Peyer's patch (tissue), 4 donors: ENCODE results near the gene RANBP10. TPM values are rescaled to one million over a fixed set of nuclear protein-coding genes. Genes with fewer than 3 reads are reported as not detected.

Experiments
- DNase-seq, 3 donors: peaks; one replicate each; pipeline ENCODE4 v3.0.0-alpha.2; 2017 to 2019
- H3K27ac ChIP-seq, 4 donors: fragments of 200-600 bp; sonication (generic); one replicate each; pipeline ENCODE4 v1.5.1; 2016 to 2019
- H3K27me3 ChIP-seq, 2 donors: fragments of 200-600 bp; sonication (generic); one replicate each; pipeline ENCODE4 v1.5.1; 2019
- H3K36me3 ChIP-seq, 3 donors: fragments of 200-600 bp; sonication (generic); one replicate each; pipeline ENCODE4 v1.5.1; 2016 to 2019
- H3K4me1 ChIP-seq, 4 donors: fragments of 200-600 bp; sonication (generic); one replicate each; pipeline ENCODE4 v1.5.1; 2016 to 2019
- H3K4me3 ChIP-seq, 4 donors: fragments of 200-600 bp; sonication (generic); 1 replicate in 3 of 4; 2 replicates in 1 of 4; pipeline ENCODE4 v1.5.1; 2016 to 2019; ENCODE audit warnings: mild to moderate bottlenecking in 1 of 4
- H3K9me3 ChIP-seq, 4 donors: fragments of 200-600 bp; sonication (generic); one replicate each; pipeline ENCODE4 v1.5.1; 2016 to 2019; ENCODE audit warnings: mild to moderate bottlenecking in 1 of 4
- POLR2A ChIP-seq, 2 donors: fragments of 450-650 bp; IDR thresholded peaks; one replicate each; pipeline ENCODE4 v1.5.1; 2017; ENCODE audit warnings: antibody characterized with exemption in 2 of 2, mild to moderate bottlenecking in 2 of 2, moderate library complexity in 2 of 2
- total RNA-seq, 4 donors: library from RNA; depleted of rRNA; stranded (reverse); fragments of >200 nt; gene quantifications; one replicate each; pipeline ENCODE4 v1.1.0, GENCODE V29; 2016
- TF ChIP-seq, protein P1 (sequence below), 6 experiments: fragments of 450-650 bp in 4 of 6; fragments of 200-600 bp in 2 of 6; sonication (generic) in 1 of 6; IDR thresholded peaks; one replicate each; pipeline ENCODE4 v1.5.1; 2017 to 2019; ENCODE audit warnings: antibody characterized with exemption in 6 of 6, mild to moderate bottlenecking in 3 of 6, moderate library complexity in 1 of 6

Gene RANBP10
- total RNA-seq, 4 donors from 2014 or later, result 15.2 to 29.9 (median 24.0) TPM

GRCh38 chr16:67727521-67728485 lies 78.6 kb downstream of the RANBP10 start:
- H3K27me3 ChIP-seq, result no peaks in the 10 kb centered on the region
- no peaks in the 10 kb centered on the region for H3K4me1 ChIP-seq
- no peak for DNase-seq
- no peak overlapping the region for H3K27ac ChIP-seq
- no peak for TF ChIP-seq POLR2A (IDR thresholded peaks at IDR 0.05)
- TF ChIP-seq, protein P1, sequence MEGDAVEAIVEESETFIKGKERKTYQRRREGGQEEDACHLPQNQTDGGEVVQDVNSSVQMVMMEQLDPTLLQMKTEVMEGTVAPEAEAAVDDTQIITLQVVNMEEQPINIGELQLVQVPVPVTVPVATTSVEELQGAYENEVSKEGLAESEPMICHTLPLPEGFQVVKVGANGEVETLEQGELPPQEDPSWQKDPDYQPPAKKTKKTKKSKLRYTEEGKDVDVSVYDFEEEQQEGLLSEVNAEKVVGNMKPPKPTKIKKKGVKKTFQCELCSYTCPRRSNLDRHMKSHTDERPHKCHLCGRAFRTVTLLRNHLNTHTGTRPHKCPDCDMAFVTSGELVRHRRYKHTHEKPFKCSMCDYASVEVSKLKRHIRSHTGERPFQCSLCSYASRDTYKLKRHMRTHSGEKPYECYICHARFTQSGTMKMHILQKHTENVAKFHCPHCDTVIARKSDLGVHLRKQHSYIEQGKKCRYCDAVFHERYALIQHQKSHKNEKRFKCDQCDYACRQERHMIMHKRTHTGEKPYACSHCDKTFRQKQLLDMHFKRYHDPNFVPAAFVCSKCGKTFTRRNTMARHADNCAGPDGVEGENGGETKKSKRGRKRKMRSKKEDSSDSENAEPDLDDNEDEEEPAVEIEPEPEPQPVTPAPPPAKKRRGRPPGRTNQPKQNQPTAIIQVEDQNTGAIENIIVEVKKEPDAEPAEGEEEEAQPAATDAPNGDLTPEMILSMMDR (IDR thresholded peaks at IDR 0.05), result no peak
- H3K4me3 ChIP-seq, result no peak overlapping the region
- no peaks in the 10 kb centered on the region for H3K9me3 ChIP-seq
- H3K36me3 ChIP-seq, result peaks cover 0 to 72% (median 0%) of the 10 kb centered on the region in 3 donors

DNA sequence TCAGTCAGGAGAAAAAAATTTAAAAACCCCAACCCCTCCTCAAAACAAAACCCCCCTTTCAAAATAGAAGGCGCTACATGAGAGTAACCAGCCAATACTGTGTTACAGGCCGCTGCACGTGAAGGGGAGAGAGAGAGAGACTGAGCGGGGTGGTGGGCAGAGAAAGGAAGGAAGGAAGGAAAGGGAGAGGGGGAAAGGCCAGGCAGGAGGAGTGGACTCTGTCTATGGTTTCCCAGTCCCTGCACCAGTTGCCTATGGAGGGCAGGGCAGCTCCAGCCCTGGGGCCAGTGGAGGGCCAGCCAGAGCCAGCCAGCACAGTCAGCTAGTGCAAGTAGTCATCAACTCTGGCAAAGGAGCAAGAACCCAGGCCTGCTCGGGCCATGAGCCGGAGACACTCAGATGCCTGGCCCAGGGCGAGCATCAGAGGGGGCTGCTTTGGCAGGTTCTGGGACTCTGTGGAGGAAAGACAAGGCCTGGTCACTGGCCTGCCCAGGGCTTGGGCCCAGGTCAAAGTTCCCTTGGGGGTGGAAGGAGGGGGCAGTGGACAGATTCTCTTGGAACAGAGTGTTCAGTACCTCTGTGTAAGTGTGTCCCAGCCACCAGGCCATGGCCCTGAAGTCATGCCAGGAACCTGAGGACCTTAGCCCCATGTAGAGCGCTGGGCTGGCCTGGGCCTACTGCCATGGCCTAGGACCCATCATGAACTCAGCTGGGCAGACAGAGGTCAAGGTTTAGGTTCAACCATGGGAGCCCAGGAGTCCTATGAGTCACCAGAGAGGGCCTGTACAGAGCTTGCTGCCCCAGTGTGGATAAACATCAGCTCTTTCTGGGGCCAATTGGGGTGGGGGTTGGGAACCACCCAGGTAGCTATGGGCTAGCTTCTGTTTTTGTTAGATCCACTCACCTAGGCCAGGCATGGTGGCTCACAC lies 80.0 kb downstream of the RANBP10 start:
- peaks cover 0 to 60% (median 0%) of the 10 kb centered on the region in 3 donors for H3K36me3 ChIP-seq
- no peaks in the 10 kb centered on the region for H3K4me1 ChIP-seq
- TF ChIP-seq POLR2A (IDR thresholded peaks at IDR 0.05), result no peak
- TF ChIP-seq, protein P1 (IDR thresholded peaks at IDR 0.05), result no peak
- no peaks in the 10 kb centered on the region for H3K9me3 ChIP-seq
- H3K27me3 ChIP-seq, result no peaks in the 10 kb centered on the region
- peak in 1 of 3 donors; percentile 58 for DNase-seq
- no peak overlapping the region for H3K27ac ChIP-seq
- H3K4me3 ChIP-seq, result no peak overlapping the region

- Histone ChIP-seq H3K9me3 (no peaks in the 10 kb centered on the region), H3K27ac (no peak overlapping the region), H3K36me3 (peaks cover 0 to 35% (median 0%) of the 10 kb centered on the region in 3 donors), H3K4me1 (peaks cover 0 to 10% (median 0%) of the 10 kb centered on the region in 4 donors), H3K27me3 (no peaks in the 10 kb centered on the region), H3K4me3 (no peak overlapping the region)
- TF ChIP-seq, protein P1 (IDR thresholded peaks at IDR 0.05), result no peak
- no peak for TF ChIP-seq POLR2A (IDR thresholded peaks at IDR 0.05)
- DNase-seq, result no peak
These were observed 82.5 kb downstream of the RANBP10 start for GRCh38 chr16:67723911-67724305.

- Histone ChIP-seq H3K4me1 (peaks cover 0 to 13% (median 2%) of the 10 kb centered on the region in 4 donors), H3K4me3 (no peak overlapping the region), H3K27me3 (no peaks in the 10 kb centered on the region), H3K27ac (no peak overlapping the region), H3K36me3 (peaks cover 0 to 29% (median 0%) of the 10 kb centered on the region in 3 donors), H3K9me3 (no peaks in the 10 kb centered on the region)
- TF ChIP-seq, protein P1 (IDR thresholded peaks at IDR 0.05), result no peak
- no peak for DNase-seq
These were observed 83.0 kb downstream of the RANBP10 start for GRCh38 chr16:67723151-67723910.

GRCh38 chr16:67720236-67720635 lies 86.1 kb downstream of the RANBP10 start:
- Histone ChIP-seq H3K27ac (peak overlapping the region in 3 of 4 donors; percentile 54 to 83 (median 80)), H3K4me1 (peaks cover 0 to 36% (median 4%) of the 10 kb centered on the region in 4 donors), H3K36me3 (peaks cover 0 to 5% (median 0%) of the 10 kb centered on the region in 3 donors), H3K27me3 (no peaks in the 10 kb centered on the region), H3K4me3 (peak overlapping the region in 2 of 4 donors; percentile 75 to 84), H3K9me3 (no peaks in the 10 kb centered on the region)
- no peak for DNase-seq
- TF ChIP-seq, protein P1 (IDR thresholded peaks at IDR 0.05), result no peak
- TF ChIP-seq POLR2A (IDR thresholded peaks at IDR 0.05), result no peak
